ENCODE results near the gene TMCO4. TPM values are rescaled to one million over a fixed set of nuclear protein-coding genes. Genes with fewer than 3 reads are reported as not detected.
"Not testable (repeated sequence)": the region's sequence is repeated elsewhere in the genome, so short reads cannot be mapped to it uniquely, and the experiment has no call there.

Gene TMCO4
- total and polyA plus RNA-seq, 8 donors: 12.6 to 25.1 (median 17.3) TPM

- Histone ChIP-seq H3K27ac (peak overlapping the region in 1 of 4 donors; percentile 22), H3K4me1 (no peaks in the 10 kb centered on the region), H3K4me3 (peak overlapping the region in 1 of 4 donors; percentile 59), H3K9me3 (no peaks in the 10 kb centered on the region), H3K36me3 (no peaks in the 10 kb centered on the region), H3K27me3 (no peaks in the 10 kb centered on the region)
- 59 to 69% methylated on average over 7 of the region's 7 CpGs for WGBS, 2 donors
- no peak for TF ChIP-seq CTCF (IDR thresholded peaks at IDR 0.05)
- FAIRE-seq: no peak
- peak in 3 of 4 donors; percentile 13 to 28 (median 21) for ATAC-seq
- intact Hi-C loops (cut with DNase I): no loop called here
- peak in 1 of 6 donors; percentile 55 for DNase-seq
Observed at GRCh38 chr1:19643121-19643520, 156.6 kb downstream of the TMCO4 start.

- no peaks in the 10 kb centered on the region for H3K9me3 ChIP-seq
- intact Hi-C loops (cut with DNase I): no loop called here
- no peak overlapping the region for H3K4me3 ChIP-seq
- ATAC-seq (peak in 3 of 4 donors; percentile 10 to 27 (median 11)), DNase-seq (peak in 3 of 6 donors; percentile 34 to 63 (median 60)), FAIRE-seq (no peak)
- 35 to 40% methylated on average over 14 of the region's 14 CpGs for WGBS, 2 donors
- no peaks in the 10 kb centered on the region for H3K27me3 ChIP-seq
- H3K27ac ChIP-seq: no peak overlapping the region
- H3K36me3 ChIP-seq: no peaks in the 10 kb centered on the region
- no peak for TF ChIP-seq CTCF (IDR thresholded peaks at IDR 0.05)
- H3K4me1 ChIP-seq: no peaks in the 10 kb centered on the region
Observed at GRCh38 chr1:19640363-19641316, 159.1 kb downstream of the TMCO4 start.

- intact Hi-C loops (cut with DNase I): no loop called here
- no peak for FAIRE-seq
- no peak overlapping the region for H3K27ac ChIP-seq
Observed at GRCh38 chr1:19639999-19640362, 159.7 kb downstream of the TMCO4 start.

GRCh38 chr1:19639228-19639627 lies 160.5 kb downstream of the TMCO4 start:
- WGBS, 2 donors: 74 to 80% methylated on average over 10 of the region's 10 CpGs

More at GRCh38 chr1:19639999-19640362, 159.7 kb downstream of the TMCO4 start:
- DNase-seq: no peak
- Histone ChIP-seq H3K9me3 (no peaks in the 10 kb centered on the region), H3K4me1 (no peaks in the 10 kb centered on the region), H3K4me3 (no peak overlapping the region), H3K36me3 (no peaks in the 10 kb centered on the region), H3K27me3 (no peaks in the 10 kb centered on the region)
- WGBS, 2 donors: 60 to 64% methylated on average over 3 of the region's 3 CpGs
- no peak for TF ChIP-seq CTCF (IDR thresholded peaks at IDR 0.05)
- ATAC-seq: no peak

GRCh38 chr1:19637606-19638005 lies 162.1 kb downstream of the TMCO4 start:
- ATAC-seq (no peak), DNase-seq (no peak), FAIRE-seq (no peak)
- H3K9me3 ChIP-seq: no peaks in the 10 kb centered on the region
- intact Hi-C loops (cut with DNase I): no loop called here
- H3K4me3 ChIP-seq: no peak overlapping the region
- H3K36me3 ChIP-seq: no peaks in the 10 kb centered on the region
- no peak for TF ChIP-seq CTCF (IDR thresholded peaks at IDR 0.05)
- 86 to 91% methylated on average over 9 to 10 of the region's 10 CpGs for whole genome bisulfite sequencing, 2 donors
- H3K4me1 ChIP-seq: no peaks in the 10 kb centered on the region
- no peaks in the 10 kb centered on the region for H3K27me3 ChIP-seq
- no peak overlapping the region for H3K27ac ChIP-seq

More at GRCh38 chr1:19639228-19639627, 160.5 kb downstream of the TMCO4 start:
- H3K27ac ChIP-seq; H3K27me3 ChIP-seq; H3K4me1 ChIP-seq; H3K36me3 ChIP-seq; H3K9me3 ChIP-seq; FAIRE-seq; intact Hi-C loops (cut with DNase I); ATAC-seq; DNase-seq; H3K4me3 ChIP-seq: not testable (repeated sequence)

- ATAC-seq; H3K4me3 ChIP-seq; intact Hi-C loops (cut with DNase I); DNase-seq; H3K4me1 ChIP-seq; H3K36me3 ChIP-seq; H3K27me3 ChIP-seq; H3K27ac ChIP-seq; H3K9me3 ChIP-seq; FAIRE-seq: not testable (repeated sequence)
- 85 to 98% methylated on average over 10 of the region's 10 CpGs for WGBS, 2 donors
Observed at GRCh38 chr1:19636749-19637148, 163.0 kb downstream of the TMCO4 start.
